Measurements from ENCODE around the gene ANTXRL.

- TF ChIP-seq CTCF (conservative IDR thresholded peaks at IDR 0.05; ENCODE audit: low read length): no peak
- TF ChIP-seq EZH2phosphoT487 (IDR thresholded peaks at IDR 0.05; ENCODE audit: borderline replicate concordance, low read depth, low read length): no peak
Measured at GRCh38 chr10:46267132-46267985, 19.4 kb upstream of the ANTXRL start.
